HL-60 (cell line): ENCODE results near the gene LRPAP1.

Experiments
- POLR2AphosphoS5 ChIP-seq: IDR thresholded peaks from 2 replicates; pipeline ENCODE4 v1.6.1; 2012; ENCODE audit warnings: low read depth
- SPI1 ChIP-seq: IDR thresholded peaks from 2 replicates; pipeline ENCODE4 v1.6.1; 2012; ENCODE audit warnings: low read depth, mild to moderate bottlenecking, borderline replicate concordance
- TF ChIP-seq, protein P1 (sequence below): IDR thresholded peaks from one replicate; pipeline ENCODE4 v1.5.1; 2011; ENCODE audit warnings: low read length, control low read depth, inconsistent platforms; ENCODE audit not compliant: insufficient read depth
- TF ChIP-seq, protein P2 (sequence below): IDR thresholded peaks from 2 replicates; pipeline ENCODE4 v1.6.1; 2012; ENCODE audit warnings: low read depth; ENCODE audit not compliant: insufficient replicate concordance

DNA sequence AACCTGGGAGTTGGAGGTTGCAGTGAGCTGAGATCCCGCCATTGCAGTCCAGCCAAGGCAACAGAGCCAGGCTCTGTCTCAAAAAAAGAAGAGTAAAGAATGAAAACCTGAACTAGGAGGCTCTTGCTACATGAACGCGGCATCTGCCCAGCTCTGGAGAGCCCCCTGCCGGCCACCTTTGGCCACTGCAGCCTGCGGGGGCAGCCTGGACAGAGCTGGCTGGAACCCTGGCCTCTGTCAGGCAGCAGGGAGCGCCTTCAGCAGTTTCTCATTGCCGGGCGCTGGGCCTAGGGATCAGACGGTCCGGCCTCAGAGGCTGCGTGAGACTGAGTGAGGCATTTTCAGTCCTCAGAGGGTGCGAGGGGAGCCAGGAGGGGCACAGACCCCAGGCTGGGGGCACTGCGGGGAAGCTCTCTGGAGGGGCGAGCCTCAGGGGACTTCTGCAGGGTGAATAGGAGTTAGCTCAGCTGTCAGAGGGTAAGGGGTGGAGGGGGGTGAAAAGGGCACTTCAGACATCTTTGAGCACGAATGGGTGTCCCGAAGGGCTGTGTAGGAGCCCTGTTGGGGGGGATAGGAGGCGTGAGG, 51.6 kb downstream of the LRPAP1 start:
- TF ChIP-seq, protein P1, sequence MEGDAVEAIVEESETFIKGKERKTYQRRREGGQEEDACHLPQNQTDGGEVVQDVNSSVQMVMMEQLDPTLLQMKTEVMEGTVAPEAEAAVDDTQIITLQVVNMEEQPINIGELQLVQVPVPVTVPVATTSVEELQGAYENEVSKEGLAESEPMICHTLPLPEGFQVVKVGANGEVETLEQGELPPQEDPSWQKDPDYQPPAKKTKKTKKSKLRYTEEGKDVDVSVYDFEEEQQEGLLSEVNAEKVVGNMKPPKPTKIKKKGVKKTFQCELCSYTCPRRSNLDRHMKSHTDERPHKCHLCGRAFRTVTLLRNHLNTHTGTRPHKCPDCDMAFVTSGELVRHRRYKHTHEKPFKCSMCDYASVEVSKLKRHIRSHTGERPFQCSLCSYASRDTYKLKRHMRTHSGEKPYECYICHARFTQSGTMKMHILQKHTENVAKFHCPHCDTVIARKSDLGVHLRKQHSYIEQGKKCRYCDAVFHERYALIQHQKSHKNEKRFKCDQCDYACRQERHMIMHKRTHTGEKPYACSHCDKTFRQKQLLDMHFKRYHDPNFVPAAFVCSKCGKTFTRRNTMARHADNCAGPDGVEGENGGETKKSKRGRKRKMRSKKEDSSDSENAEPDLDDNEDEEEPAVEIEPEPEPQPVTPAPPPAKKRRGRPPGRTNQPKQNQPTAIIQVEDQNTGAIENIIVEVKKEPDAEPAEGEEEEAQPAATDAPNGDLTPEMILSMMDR, result peak; percentile 97
- TF ChIP-seq, protein P2, sequence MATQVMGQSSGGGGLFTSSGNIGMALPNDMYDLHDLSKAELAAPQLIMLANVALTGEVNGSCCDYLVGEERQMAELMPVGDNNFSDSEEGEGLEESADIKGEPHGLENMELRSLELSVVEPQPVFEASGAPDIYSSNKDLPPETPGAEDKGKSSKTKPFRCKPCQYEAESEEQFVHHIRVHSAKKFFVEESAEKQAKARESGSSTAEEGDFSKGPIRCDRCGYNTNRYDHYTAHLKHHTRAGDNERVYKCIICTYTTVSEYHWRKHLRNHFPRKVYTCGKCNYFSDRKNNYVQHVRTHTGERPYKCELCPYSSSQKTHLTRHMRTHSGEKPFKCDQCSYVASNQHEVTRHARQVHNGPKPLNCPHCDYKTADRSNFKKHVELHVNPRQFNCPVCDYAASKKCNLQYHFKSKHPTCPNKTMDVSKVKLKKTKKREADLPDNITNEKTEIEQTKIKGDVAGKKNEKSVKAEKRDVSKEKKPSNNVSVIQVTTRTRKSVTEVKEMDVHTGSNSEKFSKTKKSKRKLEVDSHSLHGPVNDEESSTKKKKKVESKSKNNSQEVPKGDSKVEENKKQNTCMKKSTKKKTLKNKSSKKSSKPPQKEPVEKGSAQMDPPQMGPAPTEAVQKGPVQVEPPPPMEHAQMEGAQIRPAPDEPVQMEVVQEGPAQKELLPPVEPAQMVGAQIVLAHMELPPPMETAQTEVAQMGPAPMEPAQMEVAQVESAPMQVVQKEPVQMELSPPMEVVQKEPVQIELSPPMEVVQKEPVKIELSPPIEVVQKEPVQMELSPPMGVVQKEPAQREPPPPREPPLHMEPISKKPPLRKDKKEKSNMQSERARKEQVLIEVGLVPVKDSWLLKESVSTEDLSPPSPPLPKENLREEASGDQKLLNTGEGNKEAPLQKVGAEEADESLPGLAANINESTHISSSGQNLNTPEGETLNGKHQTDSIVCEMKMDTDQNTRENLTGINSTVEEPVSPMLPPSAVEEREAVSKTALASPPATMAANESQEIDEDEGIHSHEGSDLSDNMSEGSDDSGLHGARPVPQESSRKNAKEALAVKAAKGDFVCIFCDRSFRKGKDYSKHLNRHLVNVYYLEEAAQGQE, result no peak
- TF ChIP-seq SPI1, result no peak
- no peak for TF ChIP-seq POLR2AphosphoS5
